HG02943 (cell line): Measurements from ENCODE around the gene PBX3.

Source experiments
- ATAC-seq: cut with Tn5 transposase; IDR thresholded peaks from one replicate; pipeline ENCODE4 v1.9.1; 2021; ENCODE audit warnings: mild to moderate bottlenecking, low read depth, moderate library complexity; ENCODE audit not compliant: unreplicated experiment

Gene PBX3

GRCh38 chr9:125932012-125932411 is 184.8 kb downstream of the PBX3 start:
- no peak for ATAC-seq

DNA sequence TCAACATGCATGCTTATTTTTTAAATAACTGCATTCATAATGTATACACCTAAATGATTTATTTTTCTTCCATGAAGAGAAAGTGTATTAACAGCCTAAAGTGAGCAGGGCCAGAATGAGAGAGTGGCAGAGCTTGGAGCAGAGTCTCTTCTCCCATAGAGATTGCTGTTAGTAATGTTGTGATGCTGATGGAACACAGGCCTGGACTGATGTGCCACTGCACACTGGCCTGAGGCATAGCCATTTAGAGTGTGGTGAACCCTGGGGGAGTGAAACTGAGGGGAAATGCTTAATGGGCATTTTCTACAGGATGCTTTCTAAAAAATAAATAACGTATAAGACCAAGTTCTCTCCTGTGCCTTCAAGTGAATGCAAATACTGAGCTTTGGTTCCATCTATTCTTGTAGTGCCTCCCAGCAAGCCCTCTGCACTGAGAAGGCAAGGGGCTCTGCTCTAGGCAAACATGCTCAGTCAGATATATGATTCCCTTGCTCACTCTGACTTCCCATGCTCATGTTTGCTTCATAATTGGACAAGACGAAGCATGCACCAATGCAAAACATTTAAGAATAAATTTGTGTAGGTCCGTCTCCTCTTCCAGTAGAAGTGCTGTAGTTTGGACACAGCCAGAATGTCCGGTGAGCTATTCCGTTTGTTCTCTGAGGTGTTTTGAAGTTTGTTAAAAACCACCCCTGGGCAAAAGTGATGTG is 185.7 kb downstream of the PBX3 start:
- ATAC-seq: no peak

- ATAC-seq: no peak
Observed at GRCh38 chr9:125942125-125942524, 195.0 kb downstream of the PBX3 start.

DNA sequence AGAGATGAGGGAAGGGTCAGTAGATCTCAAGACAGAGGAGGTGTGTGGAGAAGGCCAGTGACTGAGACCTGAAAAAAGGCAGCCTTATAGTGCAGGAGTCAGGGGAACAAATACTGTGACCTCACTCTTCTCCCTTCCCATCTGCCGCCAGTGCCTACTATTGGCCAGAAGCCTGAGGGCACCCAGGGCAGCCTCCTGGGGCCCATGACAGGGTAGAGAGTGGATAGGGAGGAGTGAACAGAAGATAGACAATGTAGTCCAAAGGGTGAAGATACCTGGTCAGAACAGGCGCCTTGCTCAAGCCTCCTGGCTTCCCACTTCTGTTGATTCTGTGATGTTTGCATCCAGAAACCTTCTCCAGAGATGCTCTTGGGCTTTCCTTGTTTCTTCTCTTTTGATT is 196.7 kb downstream of the PBX3 start:
- ATAC-seq: no peak

DNA sequence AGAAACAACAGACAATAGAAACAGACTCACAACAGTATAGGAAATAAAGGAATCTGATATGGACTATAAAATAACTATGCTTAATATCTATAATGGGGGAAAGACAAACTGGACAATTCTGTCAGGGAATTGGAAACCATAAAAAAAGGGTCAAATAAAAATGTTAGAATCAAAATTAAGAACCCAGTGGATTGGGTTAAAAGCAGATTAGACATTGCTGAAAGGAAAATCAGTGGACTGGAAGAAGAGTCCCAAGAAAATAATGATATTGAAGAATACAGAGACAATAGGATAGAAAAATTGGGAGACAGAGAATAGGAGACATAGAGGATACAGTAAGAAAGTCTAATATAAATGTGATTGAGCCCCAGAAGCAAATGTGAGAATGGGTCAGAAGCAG is 199.2 kb downstream of the PBX3 start:
- no peak for ATAC-seq

DNA sequence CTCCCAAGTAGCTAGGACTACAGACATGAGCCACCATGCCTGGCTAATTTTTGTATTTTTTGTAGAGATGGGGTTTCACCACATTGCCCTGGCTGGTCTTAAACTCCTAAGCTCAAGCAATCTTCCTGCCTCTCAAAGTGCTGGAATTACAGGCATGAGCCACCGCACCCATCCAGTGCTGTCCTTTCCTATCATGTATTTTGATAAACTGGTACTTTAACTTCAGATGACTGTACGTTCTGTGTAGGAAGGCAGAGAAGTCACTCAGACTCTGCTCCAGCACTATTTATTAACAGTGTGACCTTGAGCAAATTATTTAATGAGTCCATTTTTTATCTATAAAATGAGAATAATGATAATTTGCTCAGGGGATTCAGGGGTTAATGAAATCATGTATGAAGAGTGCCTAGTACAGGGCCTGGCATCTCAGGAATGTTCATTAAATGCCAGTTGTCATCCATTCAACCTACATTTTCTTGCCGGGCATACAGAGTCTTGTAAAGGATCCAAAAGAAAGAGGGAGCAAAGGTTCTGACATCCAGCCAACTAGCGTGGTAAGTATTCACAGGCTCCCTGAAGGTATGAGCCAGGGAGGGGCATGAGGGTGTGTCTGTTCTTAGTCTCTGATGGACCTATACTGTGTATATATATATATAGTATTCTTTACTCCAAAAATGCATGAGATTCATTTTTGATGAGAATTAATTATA is 201.9 kb downstream of the PBX3 start:
- no peak for ATAC-seq

GRCh38 chr9:125949703-125950460 is 202.7 kb downstream of the PBX3 start:
- ATAC-seq: no peak

GRCh38 chr9:125950880-125951471 is 203.8 kb downstream of the PBX3 start:
- no peak for ATAC-seq

- ATAC-seq: no peak
Observed at GRCh38 chr9:125953314-125954019, 206.3 kb downstream of the PBX3 start.

DNA sequence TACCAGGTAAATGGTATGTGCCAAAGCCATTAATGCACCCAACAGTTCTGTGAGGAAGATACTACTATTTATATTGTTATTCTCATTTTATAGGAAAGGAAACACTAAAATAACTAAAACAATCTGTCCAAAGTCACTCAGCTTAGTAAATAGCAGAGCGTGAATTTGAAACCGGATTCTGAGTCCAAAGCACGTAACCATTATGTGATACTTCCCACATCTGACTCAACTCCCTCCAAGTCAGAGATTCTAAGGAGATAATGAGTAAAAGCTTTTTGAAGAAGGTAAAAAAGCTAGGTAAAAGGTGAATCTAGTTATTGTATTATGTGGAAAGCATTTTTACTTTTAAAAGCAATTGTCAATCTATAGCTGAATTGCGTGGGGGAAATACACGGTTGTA is 208.9 kb downstream of the PBX3 start:
- ATAC-seq: no peak

- ATAC-seq: no peak
Observed at GRCh38 chr9:125959315-125959714, 212.1 kb downstream of the PBX3 start.

GRCh38 chr9:125959951-125960619 is 212.9 kb downstream of the PBX3 start:
- ATAC-seq: no peak

DNA sequence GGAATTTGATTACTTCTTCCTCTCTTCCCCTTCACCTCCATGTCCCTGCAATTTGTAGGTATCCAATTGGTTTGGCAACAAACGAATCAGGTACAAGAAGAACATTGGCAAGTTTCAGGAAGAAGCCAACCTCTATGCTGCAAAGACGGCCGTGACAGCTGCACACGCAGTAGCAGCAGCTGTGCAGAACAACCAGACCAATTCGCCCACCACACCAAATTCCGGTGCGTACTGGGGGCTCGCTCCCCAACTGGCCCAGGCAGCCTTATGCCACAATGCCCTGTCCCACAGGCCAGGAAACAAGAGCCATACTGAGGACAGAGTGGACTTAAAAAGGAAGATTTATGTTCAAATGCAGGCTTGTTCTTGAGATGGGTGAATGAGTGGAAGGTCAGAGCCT is 213.5 kb downstream of the PBX3 start:
- ATAC-seq: no peak

- no peak for ATAC-seq
Observed at GRCh38 chr9:125961072-125961471, 213.9 kb downstream of the PBX3 start.

DNA sequence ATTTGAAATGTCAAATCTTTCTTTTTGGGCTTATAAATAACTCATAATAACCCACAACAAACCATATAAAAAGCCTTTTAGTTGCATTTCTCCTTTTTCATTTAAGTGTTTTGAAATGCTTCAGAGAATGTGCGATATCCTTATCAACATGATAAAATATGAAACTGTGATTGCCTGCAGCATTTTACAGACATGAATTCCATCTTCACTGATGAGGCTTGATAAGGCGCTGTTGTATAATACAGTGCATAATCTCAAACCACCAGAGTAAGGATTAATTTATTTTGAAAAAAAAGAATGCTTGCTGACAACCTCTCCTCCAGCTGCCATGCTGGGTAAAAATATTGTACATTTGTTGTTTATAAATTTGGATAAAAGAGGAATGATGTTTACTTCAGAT is 216.8 kb downstream of the PBX3 start:
- ATAC-seq: no peak

DNA sequence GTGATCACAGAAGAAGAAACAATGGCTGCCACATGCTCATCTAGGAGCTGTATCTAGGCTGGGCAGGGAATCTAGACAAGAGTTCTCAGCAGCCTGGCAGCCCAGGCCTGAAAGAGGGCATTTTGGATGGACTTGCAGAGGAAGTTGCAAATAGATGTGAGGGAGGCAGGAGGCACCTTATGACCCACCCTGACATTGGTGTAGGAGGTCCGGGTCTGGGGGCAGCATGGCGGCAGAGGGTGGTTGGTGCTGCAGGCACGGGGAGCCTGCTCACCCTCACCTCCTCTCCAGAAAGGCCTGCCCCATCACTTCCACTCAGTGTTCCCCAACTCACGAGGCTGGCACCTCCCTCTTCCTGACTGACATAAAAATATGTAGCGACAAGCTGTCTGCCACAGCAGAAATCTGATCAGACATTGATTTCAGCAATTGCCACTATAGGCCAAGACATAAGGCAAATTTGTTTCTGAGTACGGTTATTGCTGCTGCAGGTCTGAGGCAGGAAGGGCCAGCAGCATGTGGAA is 217.6 kb downstream of the PBX3 start:
- no peak for ATAC-seq

DNA sequence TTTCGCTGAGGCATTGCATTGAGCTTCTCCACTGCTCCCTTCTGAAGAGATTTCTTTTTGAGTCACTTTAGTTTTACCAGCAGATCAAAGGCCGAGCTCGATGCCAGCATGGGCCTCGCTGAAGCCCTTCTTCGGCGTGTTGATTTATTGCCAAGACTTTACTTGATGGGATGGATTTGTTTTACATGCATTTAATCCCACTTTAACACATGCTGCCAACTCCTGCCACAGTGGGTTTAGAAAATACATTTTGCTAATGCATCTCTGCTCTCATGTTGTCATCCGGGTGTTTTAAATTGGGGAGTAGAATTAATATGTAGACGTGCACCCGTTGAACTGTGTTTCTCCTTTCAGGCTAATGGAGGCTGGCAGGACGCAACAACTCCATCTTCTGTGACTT is 218.3 kb downstream of the PBX3 start:
- ATAC-seq: no peak

DNA sequence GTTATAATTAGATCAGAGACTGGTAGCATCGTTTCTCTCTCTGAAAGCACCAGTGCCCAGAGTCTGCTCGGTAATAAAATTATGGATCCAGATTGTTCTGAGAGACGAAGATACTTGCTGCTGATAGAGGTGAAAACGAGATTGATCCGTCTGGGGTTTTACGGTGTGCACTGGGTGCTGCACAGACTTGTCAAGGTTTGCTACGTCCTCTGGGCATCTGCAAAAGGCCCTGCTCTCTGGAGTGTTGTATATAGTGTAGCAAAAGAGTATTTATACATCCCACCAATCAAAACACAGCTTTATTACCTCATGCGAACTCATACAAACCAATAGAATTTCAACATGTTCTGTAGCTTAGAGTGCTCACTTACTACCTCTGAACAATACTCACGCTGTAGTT is 219.3 kb downstream of the PBX3 start:
- no peak for ATAC-seq

- ATAC-seq: no peak
Observed at GRCh38 chr9:125966959-125967711, 220.0 kb downstream of the PBX3 start.
